Esophagus squamous epithelium (tissue), 5 donors: ENCODE measurements around the gene ZRANB2. TPM values are rescaled to one million over a fixed set of nuclear protein-coding genes. Genes with fewer than 3 reads are reported as not detected.

ENCODE experiments used
- DNase-seq: peaks from one replicate; lab custom pipeline; 2025; lab: John Stamatoyannopoulos, UW
- H3K27ac ChIP-seq, 4 donors: fragments of 200-600 bp; sonication (generic); one replicate each; pipeline ENCODE4 v1.5.1; 2016 to 2019; ENCODE audit warnings: mild to moderate bottlenecking in 1 of 4
- H3K27me3 ChIP-seq, 4 donors: fragments of 200-600 bp; sonication (generic); 1 replicate in 3 of 4; 2 replicates in 1 of 4; pipeline versions ENCODE4 v1.5.1 to v1.6.0; 2017 to 2021; ENCODE audit warnings: antibody characterized with exemption in 1 of 4
- H3K36me3 ChIP-seq, 3 donors: fragments of 200-600 bp; sonication (generic); one replicate each; pipeline ENCODE4 v1.5.1; 2016 to 2019
- H3K4me1 ChIP-seq, 3 donors: fragments of 200-600 bp; sonication (generic); one replicate each; pipeline ENCODE4 v1.5.1; 2017 to 2019
- H3K4me3 ChIP-seq, 4 donors: fragments of 200-600 bp; sonication (generic); 1 replicate in 3 of 4; 2 replicates in 1 of 4; pipeline ENCODE4 v1.5.1; 2016 to 2019; ENCODE audit warnings: mild to moderate bottlenecking in 2 of 4, moderate library complexity in 1 of 4
- H3K9me3 ChIP-seq, 3 donors: fragments of 200-600 bp; sonication (generic); one replicate each; pipeline ENCODE4 v1.5.1; 2016 to 2019
- CTCF ChIP-seq, 6 experiments: fragments of 450-650 bp in 4 of 6; fragments of 200-600 bp in 2 of 6; sonication (generic) in 2 of 6; IDR thresholded peaks; one replicate each; pipeline ENCODE4 v1.5.1; 2016 to 2019; ENCODE audit warnings: antibody characterized with exemption in 6 of 6, mild to moderate bottlenecking in 4 of 6, moderate library complexity in 4 of 6
- POLR2A ChIP-seq, 4 donors: fragments of 450-650 bp; IDR thresholded peaks; one replicate each; pipeline ENCODE4 v1.6.1; 2017; ENCODE audit warnings: antibody characterized with exemption in 4 of 4, mild to moderate bottlenecking in 4 of 4, moderate library complexity in 3 of 4
- WGBS, 2 donors: methylation state at CpG; one replicate each; pipeline ENCODE4 v1.1.5; 2018; 5-methylcytosine and 5-hydroxymethylcytosine counted together
- intact Hi-C: fragments of 100-400 bp; cut with DNase I; formaldehyde crosslinking; loops from one replicate; pipeline ENCODE4 v1.15.0; 2022
- total RNA-seq, 4 donors: library from RNA; depleted of rRNA; stranded (reverse); fragments of >200 nt; gene quantifications; one replicate each; pipeline ENCODE4 v1.1.0, GENCODE V29; 2016
- donor health status: DM: yes; HTN: yes; CAD: no.

ZRANB2 gene
- total RNA-seq, 4 donors from 2014 or later = 17.4 to 67.7 (median 36.8) TPM

GRCh38 chr1:71106658-71107322, 26.0 kb upstream of the ZRANB2 start:
- no peak overlapping the region for H3K27ac ChIP-seq
- H3K4me1 ChIP-seq = no peaks in the 10 kb centered on the region
- no peaks in the 10 kb centered on the region for H3K27me3 ChIP-seq
- WGBS, 2 donors = 75 to 83% methylated on average over 8 of the region's 8 CpGs
- peaks cover 0 to 4% (median 0%) of the 10 kb centered on the region in 3 donors for H3K9me3 ChIP-seq
- intact Hi-C loops = no loop called here
- TF ChIP-seq POLR2A (IDR thresholded peaks at IDR 0.05) = no peak
- no peak for TF ChIP-seq CTCF (IDR thresholded peaks at IDR 0.05)
- H3K36me3 ChIP-seq = no peaks in the 10 kb centered on the region
- no peak for DNase-seq
- H3K4me3 ChIP-seq = no peak overlapping the region

- Histone ChIP-seq H3K27me3 (no peaks in the 10 kb centered on the region), H3K4me3 (no peak overlapping the region), H3K9me3 (peaks cover 0 to 4% (median 0%) of the 10 kb centered on the region in 3 donors), H3K27ac (no peak overlapping the region), H3K4me1 (no peaks in the 10 kb centered on the region), H3K36me3 (no peaks in the 10 kb centered on the region)
- no peak for DNase-seq
- 85 to 93% methylated on average over 4 of the region's 4 CpGs for WGBS, 2 donors
- intact Hi-C loops = no loop called here
- no peak for TF ChIP-seq POLR2A (IDR thresholded peaks at IDR 0.05)
- no peak for TF ChIP-seq CTCF (IDR thresholded peaks at IDR 0.05)
Measured at GRCh38 chr1:71104417-71104816, 23.6 kb upstream of the ZRANB2 start.

GRCh38 chr1:71101839-71102376, 21.1 kb upstream of the ZRANB2 start:
- Histone ChIP-seq H3K4me1 (no peaks in the 10 kb centered on the region), H3K9me3 (no peaks in the 10 kb centered on the region), H3K27ac (no peak overlapping the region), H3K4me3 (no peak overlapping the region), H3K27me3 (no peaks in the 10 kb centered on the region), H3K36me3 (no peaks in the 10 kb centered on the region)
- TF ChIP-seq CTCF (IDR thresholded peaks at IDR 0.05) (no peak), POLR2A (IDR thresholded peaks at IDR 0.05) (no peak)
- no peak for DNase-seq
- 81 to 86% methylated on average over 1 of the region's 1 CpG for WGBS, 2 donors
- intact Hi-C loops = no loop called here

- Histone ChIP-seq H3K9me3 (no peaks in the 10 kb centered on the region), H3K36me3 (no peaks in the 10 kb centered on the region), H3K27ac (no peak overlapping the region), H3K4me1 (no peaks in the 10 kb centered on the region), H3K27me3 (no peaks in the 10 kb centered on the region), H3K4me3 (no peak overlapping the region)
- no peak for DNase-seq
- 93 to 100% methylated on average over 1 of the region's 1 CpG for WGBS, 2 donors
- TF ChIP-seq POLR2A (IDR thresholded peaks at IDR 0.05) (no peak), CTCF (IDR thresholded peaks at IDR 0.05) (no peak)
- intact Hi-C loops = no loop called here
Measured at GRCh38 chr1:71097428-71097827, 16.6 kb upstream of the ZRANB2 start.

GRCh38 chr1:71094913-71095312, 14.1 kb upstream of the ZRANB2 start:
- TF ChIP-seq CTCF (IDR thresholded peaks at IDR 0.05) (no peak), POLR2A (IDR thresholded peaks at IDR 0.05) (no peak)
- Histone ChIP-seq H3K27ac (no peak overlapping the region), H3K27me3 (no peaks in the 10 kb centered on the region), H3K9me3 (no peaks in the 10 kb centered on the region), H3K4me3 (no peak overlapping the region), H3K4me1 (no peaks in the 10 kb centered on the region), H3K36me3 (no peaks in the 10 kb centered on the region)
- DNase-seq = no peak
- intact Hi-C loops = no loop called here
- WGBS, 2 donors = 84 to 95% methylated on average over 2 of the region's 2 CpGs
